Fibroblast of lung (primary cell): Measurements from ENCODE around the gene KRTAP5-7. TPM values are rescaled to one million over a fixed set of nuclear protein-coding genes. Genes with fewer than 3 reads are reported as not detected.
"Not testable (repeated sequence)": the region's sequence is repeated elsewhere in the genome, so short reads cannot be mapped to it uniquely, and the experiment has no call there.

ENCODE experiments used
- DNase-seq, 2 donors: peaks; one replicate each; pipeline versions ENCODE4 v3.0.0 to v3.0.0-alpha.2; 2010; ENCODE audit warnings: low read depth in 2 of 2
- H2AFZ ChIP-seq: 2 replicates; pipeline ENCODE4 v1.5.1; 2012; ENCODE audit warnings: low read length, control low read depth, inconsistent platforms
- H3K27ac ChIP-seq: 2 replicates; pipeline ENCODE4 v1.5.1; 2011; ENCODE audit warnings: low read length, control low read depth; ENCODE audit not compliant: insufficient read depth
- H3K27me3 ChIP-seq: 2 replicates; pipeline ENCODE4 v1.5.1; 2011; ENCODE audit warnings: mild to moderate bottlenecking, low read length; ENCODE audit not compliant: control insufficient read depth, insufficient read depth
- H3K36me3 ChIP-seq: 2 replicates; pipeline ENCODE4 v1.5.1; 2011; ENCODE audit warnings: low read length; ENCODE audit not compliant: control insufficient read depth, insufficient read depth
- H3K4me1 ChIP-seq: 2 replicates; pipeline ENCODE4 v1.5.1; 2011; ENCODE audit warnings: low read length; ENCODE audit not compliant: control insufficient read depth, insufficient read depth; ENCODE audit errors: extremely low read depth
- H3K4me2 ChIP-seq: 2 replicates; pipeline ENCODE4 v1.5.1; 2011; ENCODE audit warnings: low read length, control low read depth; ENCODE audit not compliant: insufficient read depth; ENCODE audit errors: extremely low read depth
- H3K4me3 ChIP-seq, 4 experiments: fragments of 200-600 bp in 1 of 4; sonication (generic) in 1 of 4; replicated peaks in 1 of 4; 2 replicates each; pipeline ENCODE4 v1.5.1; 2011 to 2016; ENCODE audit warnings: low read length in 4 of 4, low read depth in 3 of 4, mild to moderate bottlenecking in 3 of 4, control low read depth in 2 of 4, inconsistent platforms in 1 of 4, mixed read lengths in 1 of 4; ENCODE audit not compliant: insufficient read depth in 1 of 4; ENCODE audit errors: control extremely low read depth in 1 of 4
- H3K79me2 ChIP-seq: 2 replicates; pipeline ENCODE4 v1.5.1; 2012; ENCODE audit warnings: mild to moderate bottlenecking, low read length, inconsistent platforms; ENCODE audit not compliant: control insufficient read depth, insufficient read depth
- H3K9ac ChIP-seq: 2 replicates; pipeline ENCODE4 v1.5.1; 2011; ENCODE audit warnings: mild to moderate bottlenecking, low read length, control low read depth; ENCODE audit not compliant: insufficient read depth
- H3K9me3 ChIP-seq: 2 replicates; pipeline ENCODE4 v1.5.1; 2012; ENCODE audit warnings: low read depth, low read length; ENCODE audit not compliant: control insufficient read depth, insufficient read depth
- H4K20me1 ChIP-seq: 2 replicates; pipeline ENCODE4 v1.5.1; 2011; ENCODE audit warnings: low read length; ENCODE audit not compliant: control insufficient read depth, insufficient read depth; ENCODE audit errors: extremely low read depth
- EZH2 ChIP-seq: IDR thresholded peaks from 2 replicates; pipeline ENCODE4 v1.5.1; 2012; ENCODE audit warnings: low read length, control low read depth, mild to moderate bottlenecking; ENCODE audit errors: missing control alignments
- polyA plus RNA-seq, 2 donors: library from polyadenylated mRNA; depleted of rRNA in 1 of 2; stranded (reverse) in 1 of 2; unstranded in 1 of 2; fragments of >200 nt; gene quantifications; 2 replicates each; pipeline ENCODE4 v1.2.1, GENCODE V29; 2011 to 2012; ENCODE audit warnings: missing spikeins in 1 of 2
- total RNA-seq: library from RNA; depleted of rRNA; stranded (reverse); fragments of >200 nt; gene quantifications from 2 replicates; pipeline ENCODE4 v1.2.1, GENCODE V29; 2014
- TF ChIP-seq, protein P1 (sequence below), 2 donors: IDR thresholded peaks in 1 of 2; conservative IDR thresholded peaks in 1 of 2; 1 replicate in 1 of 2; 2 replicates in 1 of 2; pipeline ENCODE4 v1.5.1; 2011 to 2012; ENCODE audit warnings: low read length in 2 of 2, control low read depth in 1 of 2, inconsistent platforms in 1 of 2, low read depth in 1 of 2, mild to moderate bottlenecking in 1 of 2

Gene KRTAP5-7
- total and polyA plus RNA-seq, 2 donors (not counting 1 experiment from before 2014, with no cell fraction given), result 0.17 TPM; not detected in 1

DNA sequence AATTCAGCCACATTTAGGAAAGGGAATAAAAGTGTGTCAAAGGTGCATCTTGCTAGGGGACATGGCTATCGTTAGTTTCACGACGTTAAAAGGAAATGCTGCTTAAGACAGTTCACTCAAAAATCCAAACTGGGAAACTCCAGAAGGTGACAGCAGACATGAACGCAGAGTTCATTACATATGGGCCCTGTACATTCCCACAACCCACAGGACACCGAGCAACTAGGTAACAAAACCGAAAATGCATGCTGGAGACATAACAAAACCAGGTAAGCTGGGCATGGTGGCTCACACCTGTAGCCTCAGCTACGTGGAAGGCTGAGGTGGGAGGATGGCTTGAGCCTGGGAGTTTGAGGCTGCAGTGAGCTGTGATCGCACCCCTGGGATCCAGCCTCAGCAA lies 40.6 kb downstream of the KRTAP5-7 start:
- H3K9me3 ChIP-seq, DNase-seq, H3K27ac ChIP-seq, H4K20me1 ChIP-seq, H3K4me3 ChIP-seq, H3K79me2 ChIP-seq, H3K4me2 ChIP-seq, H3K4me1 ChIP-seq, H3K27me3 ChIP-seq, H3K36me3 ChIP-seq, H2AFZ ChIP-seq, H3K9ac ChIP-seq: not testable (repeated sequence)

DNA sequence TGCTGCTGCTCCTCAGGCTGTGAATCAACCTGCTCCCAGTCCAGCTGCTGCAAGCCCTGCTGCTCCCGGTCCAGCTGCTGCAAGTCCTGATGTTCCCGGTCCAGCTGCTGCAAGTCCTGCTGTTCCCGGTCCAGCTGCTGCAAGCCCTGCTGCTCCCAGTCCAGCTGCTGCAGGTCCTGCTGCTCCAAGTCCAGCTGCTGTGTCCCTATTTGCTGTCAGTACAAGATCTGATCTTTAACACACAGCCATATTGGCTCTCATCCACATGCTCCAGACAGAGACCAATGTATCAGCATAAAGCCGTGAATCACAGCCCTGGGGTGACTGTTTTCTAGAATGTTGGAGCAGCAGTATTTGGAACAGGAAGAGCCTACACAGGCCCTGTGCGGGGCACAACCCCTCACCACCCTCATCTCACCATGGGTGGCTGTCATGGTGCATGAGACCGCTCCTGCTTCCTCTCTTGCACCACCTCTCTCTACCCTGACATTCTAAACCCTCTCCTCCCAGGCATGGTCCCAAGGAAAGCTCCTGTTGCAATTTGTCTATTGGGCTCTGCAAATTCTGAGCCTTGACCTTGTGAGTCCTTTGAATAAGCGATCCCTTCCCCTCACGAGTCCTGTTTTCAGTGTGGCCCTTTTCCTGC lies 41.8 kb downstream of the KRTAP5-7 start:
- H2AFZ ChIP-seq, result no peak overlapping the region
- no peak overlapping the region for H3K4me3 ChIP-seq
- H3K27me3 ChIP-seq, result no peaks in the 10 kb centered on the region
- no peak overlapping the region for H3K27ac ChIP-seq
- no peak overlapping the region for H3K9ac ChIP-seq
- H3K36me3 ChIP-seq, result no peaks in the 10 kb centered on the region
- no peaks in the 10 kb centered on the region for H4K20me1 ChIP-seq
- peak in 1 of 2 donors; percentile 29 for DNase-seq
- no peaks in the 10 kb centered on the region for H3K4me1 ChIP-seq
- H3K9me3 ChIP-seq, result no peaks in the 10 kb centered on the region
- H3K4me2 ChIP-seq, result no peak overlapping the region
- TF ChIP-seq, protein P1, sequence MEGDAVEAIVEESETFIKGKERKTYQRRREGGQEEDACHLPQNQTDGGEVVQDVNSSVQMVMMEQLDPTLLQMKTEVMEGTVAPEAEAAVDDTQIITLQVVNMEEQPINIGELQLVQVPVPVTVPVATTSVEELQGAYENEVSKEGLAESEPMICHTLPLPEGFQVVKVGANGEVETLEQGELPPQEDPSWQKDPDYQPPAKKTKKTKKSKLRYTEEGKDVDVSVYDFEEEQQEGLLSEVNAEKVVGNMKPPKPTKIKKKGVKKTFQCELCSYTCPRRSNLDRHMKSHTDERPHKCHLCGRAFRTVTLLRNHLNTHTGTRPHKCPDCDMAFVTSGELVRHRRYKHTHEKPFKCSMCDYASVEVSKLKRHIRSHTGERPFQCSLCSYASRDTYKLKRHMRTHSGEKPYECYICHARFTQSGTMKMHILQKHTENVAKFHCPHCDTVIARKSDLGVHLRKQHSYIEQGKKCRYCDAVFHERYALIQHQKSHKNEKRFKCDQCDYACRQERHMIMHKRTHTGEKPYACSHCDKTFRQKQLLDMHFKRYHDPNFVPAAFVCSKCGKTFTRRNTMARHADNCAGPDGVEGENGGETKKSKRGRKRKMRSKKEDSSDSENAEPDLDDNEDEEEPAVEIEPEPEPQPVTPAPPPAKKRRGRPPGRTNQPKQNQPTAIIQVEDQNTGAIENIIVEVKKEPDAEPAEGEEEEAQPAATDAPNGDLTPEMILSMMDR (conservative IDR thresholded peaks at IDR 0.05 in 1 of 2, IDR thresholded peaks at IDR 0.05 in 1 of 2; ENCODE audit: low read depth in 1 of 2, low read length in 2 of 2), result no peak
- TF ChIP-seq EZH2, result no peak
- H3K79me2 ChIP-seq, result no peaks in the 10 kb centered on the region

DNA sequence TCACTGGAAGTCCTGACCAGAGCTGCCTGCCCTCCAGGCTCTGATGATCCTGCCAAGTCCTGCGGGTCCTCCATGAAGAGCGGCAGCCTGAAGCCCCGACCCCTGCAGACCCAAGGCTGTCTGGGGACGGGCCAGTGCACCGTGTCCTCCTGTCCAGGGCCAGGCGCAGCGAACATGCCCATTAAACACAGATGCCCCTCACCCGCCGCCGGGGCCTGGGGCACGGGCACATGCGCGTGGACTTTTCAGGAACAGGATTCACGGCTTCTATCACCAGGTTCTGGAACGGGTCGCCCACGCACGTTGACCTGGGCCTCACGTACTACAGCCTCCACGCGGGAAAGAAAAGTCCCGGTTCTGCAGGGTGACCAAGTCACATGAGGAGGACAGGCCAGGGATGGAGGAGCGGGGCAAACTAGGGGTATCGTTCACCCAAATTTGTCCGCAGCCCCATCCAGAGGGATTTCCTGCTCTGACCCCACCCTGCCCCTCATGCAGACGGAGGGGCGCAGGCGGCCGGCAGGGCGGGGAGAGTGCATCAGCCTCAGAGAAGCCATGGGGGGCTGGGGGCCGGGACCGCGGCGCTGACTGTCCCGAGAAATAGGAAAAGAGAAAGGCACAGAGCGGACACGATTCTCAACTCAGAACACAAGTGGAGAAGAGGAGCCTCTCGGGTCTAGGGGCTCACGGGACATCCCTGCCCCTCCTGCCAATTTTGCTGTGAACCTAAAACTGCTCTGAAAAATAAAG lies 44.2 kb downstream of the KRTAP5-7 start:
- H3K27ac ChIP-seq, H3K27me3 ChIP-seq: not testable (repeated sequence)

DNA sequence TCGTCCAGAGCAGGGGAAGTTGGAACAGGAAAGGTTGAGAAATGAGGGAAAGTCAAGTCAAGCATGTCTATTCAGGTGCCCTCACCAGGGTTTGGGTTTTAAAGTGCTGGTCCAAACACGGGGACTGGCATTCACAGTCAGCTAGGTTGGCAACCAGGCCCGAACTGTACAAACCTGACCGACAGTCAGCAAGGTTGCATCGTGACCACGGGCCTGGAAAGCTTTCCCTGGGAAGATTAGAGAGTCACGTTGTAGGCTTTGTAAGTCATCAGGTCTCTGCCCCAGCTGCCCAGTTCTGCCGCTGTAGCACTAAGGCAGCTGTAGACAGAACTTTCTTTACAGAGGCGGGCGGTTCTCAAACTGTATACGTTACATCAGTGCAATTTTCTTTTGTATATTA lies 45.7 kb downstream of the KRTAP5-7 start:
- no peaks in the 10 kb centered on the region for H3K9me3 ChIP-seq
- no peaks in the 10 kb centered on the region for H4K20me1 ChIP-seq
- TF ChIP-seq EZH2, result no peak
- TF ChIP-seq, protein P1 (conservative IDR thresholded peaks at IDR 0.05 in 1 of 2, IDR thresholded peaks at IDR 0.05 in 1 of 2; ENCODE audit: low read depth in 1 of 2, low read length in 2 of 2), result no peak
- no peak overlapping the region for H3K4me3 ChIP-seq
- no peaks in the 10 kb centered on the region for H3K27me3 ChIP-seq
- no peak for DNase-seq
- no peak overlapping the region for H3K27ac ChIP-seq
- no peak overlapping the region for H2AFZ ChIP-seq
- H3K4me1 ChIP-seq, result no peaks in the 10 kb centered on the region
- no peak overlapping the region for H3K4me2 ChIP-seq
- H3K36me3 ChIP-seq, result no peaks in the 10 kb centered on the region
- H3K79me2 ChIP-seq, result no peaks in the 10 kb centered on the region
- no peak overlapping the region for H3K9ac ChIP-seq

More for the DNA sequence above, 44.2 kb downstream of the KRTAP5-7 start:
- not testable (repeated sequence) for H2AFZ ChIP-seq, H3K4me3 ChIP-seq, H3K9me3 ChIP-seq, H3K9ac ChIP-seq, H4K20me1 ChIP-seq, H3K4me2 ChIP-seq, DNase-seq, H3K36me3 ChIP-seq, H3K4me1 ChIP-seq, H3K79me2 ChIP-seq
